ENCODE measurements around the gene APOL3.
"Not testable (repeated sequence)": the region's sequence is repeated elsewhere in the genome, so short reads cannot be mapped to it uniquely, and the experiment has no call there.

APOL3 gene

GRCh38 chr22:36155702-36156101 lies 4.9 kb downstream of the APOL3 start:
- Histone ChIP-seq H3K56ac (ENCODE audit: low read length) (peak overlapping the region; percentile 1), H4K5ac (ENCODE audit: low read length) (no peak overlapping the region), H3K4me1 (ENCODE audit: control insufficient read depth, low read depth, low read length) (peaks cover 8% of the 10 kb centered on the region), H3K18ac (ENCODE audit: low read length) (no peak overlapping the region), H3K36me3 (ENCODE audit: control insufficient read depth, insufficient read depth, low read length) (no peaks in the 10 kb centered on the region), H3K4me3 (ENCODE audit: low read length) (no peak overlapping the region), H3K23ac (ENCODE audit: low read length) (no peak overlapping the region), H3K27me3 (ENCODE audit: insufficient read depth, low read length, poor library complexity) (no peaks in the 10 kb centered on the region), H3K79me2 (ENCODE audit: control insufficient read depth, insufficient read depth, low read length) (no peaks in the 10 kb centered on the region), H2AK5ac (ENCODE audit: low read length) (peak overlapping the region; percentile 90), H2BK5ac (ENCODE audit: low read length) (no peak overlapping the region), H3K79me1 (ENCODE audit: low read length) (no peaks in the 10 kb centered on the region), H2BK120ac (ENCODE audit: low read depth, low read length) (no peak overlapping the region), H3K4me2 (ENCODE audit: low read length) (no peak overlapping the region), H4K8ac (ENCODE audit: low read depth, low read length) (no peak overlapping the region), H2BK15ac (replicated peaks; ENCODE audit: low read depth) (no peak overlapping the region), H3K27ac (ENCODE audit: low read depth, low read length) (no peak overlapping the region), H3K4ac (ENCODE audit: low read depth, low read length) (peak overlapping the region; percentile 41), H3K9ac (ENCODE audit: low read length) (no peak overlapping the region)
- no CpG with 5 or more reads among the region's 7 CpGs for WGBS (ENCODE audit: extremely low coverage, insufficient coverage, low lambda C conversion rate)
- no peak for DNase-seq

DNA sequence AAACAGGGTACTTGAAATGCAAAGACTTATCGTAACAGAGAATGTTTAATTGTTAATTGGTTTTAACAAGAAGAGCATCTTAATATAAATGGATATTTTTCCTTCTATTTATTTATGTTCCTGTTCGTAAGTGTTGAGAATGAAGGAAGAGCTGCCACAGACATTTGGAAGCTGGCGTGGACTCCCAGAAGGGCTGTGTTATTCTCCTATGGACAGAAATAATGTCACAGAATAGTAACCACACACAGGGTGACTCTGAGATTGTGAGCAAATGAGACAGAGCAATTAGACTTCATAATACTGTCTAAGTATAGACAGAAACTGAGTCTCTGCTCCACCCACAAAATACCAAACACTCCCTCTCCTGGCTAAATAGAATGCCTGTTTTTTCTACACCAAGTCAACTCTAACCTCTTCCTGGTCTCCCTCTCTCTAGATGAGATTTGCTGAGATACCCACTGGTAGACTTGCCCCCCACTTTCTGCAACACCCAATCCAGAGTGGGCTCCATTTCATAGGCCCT lies 6.1 kb downstream of the APOL3 start:
- DNase-seq, result no peak

GRCh38 chr22:36153501-36154422 lies 6.8 kb downstream of the APOL3 start:
- no CpG with 5 or more reads among the region's 12 CpGs for WGBS (ENCODE audit: extremely low coverage, insufficient coverage, low lambda C conversion rate)

More for the DNA sequence above, 6.1 kb downstream of the APOL3 start:
- H3K4me3 ChIP-seq (ENCODE audit: low read length), result no peak overlapping the region
- no peak overlapping the region for H4K8ac ChIP-seq (ENCODE audit: low read depth, low read length)
- H3K4me1 ChIP-seq (ENCODE audit: control insufficient read depth, low read depth, low read length), result peaks cover 2% of the 10 kb centered on the region
- no peak overlapping the region for H2AK5ac ChIP-seq (ENCODE audit: low read length)
- no peak overlapping the region for H3K23ac ChIP-seq (ENCODE audit: low read length)
- no peaks in the 10 kb centered on the region for H3K79me2 ChIP-seq (ENCODE audit: control insufficient read depth, insufficient read depth, low read length)
- no peak overlapping the region for H2BK15ac ChIP-seq (replicated peaks; ENCODE audit: low read depth)
- H3K4me2 ChIP-seq (ENCODE audit: low read length), result no peak overlapping the region
- no peak overlapping the region for H4K5ac ChIP-seq (ENCODE audit: low read length)
- no CpG with 5 or more reads among the region's 3 CpGs for WGBS (ENCODE audit: extremely low coverage, insufficient coverage, low lambda C conversion rate)
- H3K27me3 ChIP-seq (ENCODE audit: insufficient read depth, low read length, poor library complexity), result no peaks in the 10 kb centered on the region
- no peak overlapping the region for H3K27ac ChIP-seq (ENCODE audit: low read depth, low read length)
- no peak overlapping the region for H3K4ac ChIP-seq (ENCODE audit: low read depth, low read length)
- no peak overlapping the region for H3K18ac ChIP-seq (ENCODE audit: low read length)
- no peak overlapping the region for H2BK5ac ChIP-seq (ENCODE audit: low read length)
- H3K56ac ChIP-seq (ENCODE audit: low read length), result no peak overlapping the region
- no peak overlapping the region for H3K9ac ChIP-seq (ENCODE audit: low read length)
- H2BK120ac ChIP-seq (ENCODE audit: low read depth, low read length), result no peak overlapping the region
- no peaks in the 10 kb centered on the region for H3K36me3 ChIP-seq (ENCODE audit: control insufficient read depth, insufficient read depth, low read length)
- H3K79me1 ChIP-seq (ENCODE audit: low read length), result no peaks in the 10 kb centered on the region

GRCh38 chr22:36152821-36153220 lies 7.7 kb downstream of the APOL3 start:
- not testable (repeated sequence) for H3K36me3 ChIP-seq (ENCODE audit: control insufficient read depth, insufficient read depth, low read length); H3K56ac ChIP-seq (ENCODE audit: low read length); H3K4ac ChIP-seq (ENCODE audit: low read depth, low read length); H3K27me3 ChIP-seq (ENCODE audit: insufficient read depth, low read length, poor library complexity); H3K79me2 ChIP-seq (ENCODE audit: control insufficient read depth, insufficient read depth, low read length); H2BK15ac ChIP-seq (replicated peaks; ENCODE audit: low read depth); DNase-seq; H3K4me2 ChIP-seq (ENCODE audit: low read length); H3K79me1 ChIP-seq (ENCODE audit: low read length); H3K23ac ChIP-seq (ENCODE audit: low read length); H2BK5ac ChIP-seq (ENCODE audit: low read length); H3K18ac ChIP-seq (ENCODE audit: low read length); H2BK120ac ChIP-seq (ENCODE audit: low read depth, low read length); H3K4me1 ChIP-seq (ENCODE audit: control insufficient read depth, low read depth, low read length); H4K5ac ChIP-seq (ENCODE audit: low read length); H3K9ac ChIP-seq (ENCODE audit: low read length); H3K4me3 ChIP-seq (ENCODE audit: low read length); H3K27ac ChIP-seq (ENCODE audit: low read depth, low read length); H2AK5ac ChIP-seq (ENCODE audit: low read length); H4K8ac ChIP-seq (ENCODE audit: low read depth, low read length)
- no CpG with 5 or more reads among the region's 4 CpGs for WGBS (ENCODE audit: extremely low coverage, insufficient coverage, low lambda C conversion rate)

More at GRCh38 chr22:36153501-36154422, 6.8 kb downstream of the APOL3 start:
- Histone ChIP-seq H3K56ac (ENCODE audit: low read length) (no peak overlapping the region), H3K36me3 (ENCODE audit: control insufficient read depth, insufficient read depth, low read length) (no peaks in the 10 kb centered on the region), H3K23ac (ENCODE audit: low read length) (no peak overlapping the region), H4K8ac (ENCODE audit: low read depth, low read length) (no peak overlapping the region), H2AK5ac (ENCODE audit: low read length) (no peak overlapping the region), H3K18ac (ENCODE audit: low read length) (no peak overlapping the region), H3K4me2 (ENCODE audit: low read length) (no peak overlapping the region), H3K27ac (ENCODE audit: low read depth, low read length) (no peak overlapping the region), H2BK15ac (replicated peaks; ENCODE audit: low read depth) (no peak overlapping the region), H2BK5ac (ENCODE audit: low read length) (no peak overlapping the region), H3K4ac (ENCODE audit: low read depth, low read length) (no peak overlapping the region), H4K5ac (ENCODE audit: low read length) (no peak overlapping the region), H3K27me3 (ENCODE audit: insufficient read depth, low read length, poor library complexity) (no peaks in the 10 kb centered on the region), H3K79me1 (ENCODE audit: low read length) (no peaks in the 10 kb centered on the region), H2BK120ac (ENCODE audit: low read depth, low read length) (no peak overlapping the region), H3K4me3 (ENCODE audit: low read length) (no peak overlapping the region), H3K4me1 (ENCODE audit: control insufficient read depth, low read depth, low read length) (peaks cover 2% of the 10 kb centered on the region), H3K9ac (ENCODE audit: low read length) (no peak overlapping the region), H3K79me2 (ENCODE audit: control insufficient read depth, insufficient read depth, low read length) (no peaks in the 10 kb centered on the region)
- DNase-seq, result no peak

GRCh38 chr22:36152088-36152487 lies 8.5 kb downstream of the APOL3 start:
- Histone ChIP-seq H3K79me1 (ENCODE audit: low read length) (no peaks in the 10 kb centered on the region), H3K23ac (ENCODE audit: low read length) (no peak overlapping the region), H2BK15ac (replicated peaks; ENCODE audit: low read depth) (no peak overlapping the region), H3K18ac (ENCODE audit: low read length) (no peak overlapping the region), H3K79me2 (ENCODE audit: control insufficient read depth, insufficient read depth, low read length) (no peaks in the 10 kb centered on the region), H3K56ac (ENCODE audit: low read length) (no peak overlapping the region), H3K9ac (ENCODE audit: low read length) (no peak overlapping the region), H3K4ac (ENCODE audit: low read depth, low read length) (no peak overlapping the region), H3K36me3 (ENCODE audit: control insufficient read depth, insufficient read depth, low read length) (no peaks in the 10 kb centered on the region), H2BK5ac (ENCODE audit: low read length) (no peak overlapping the region), H3K4me2 (ENCODE audit: low read length) (no peak overlapping the region), H3K27me3 (ENCODE audit: insufficient read depth, low read length, poor library complexity) (no peaks in the 10 kb centered on the region), H3K27ac (ENCODE audit: low read depth, low read length) (no peak overlapping the region), H4K8ac (ENCODE audit: low read depth, low read length) (no peak overlapping the region), H4K5ac (ENCODE audit: low read length) (no peak overlapping the region), H2AK5ac (ENCODE audit: low read length) (no peak overlapping the region), H3K4me3 (ENCODE audit: low read length) (no peak overlapping the region), H3K4me1 (ENCODE audit: control insufficient read depth, low read depth, low read length) (peaks cover 2% of the 10 kb centered on the region), H2BK120ac (ENCODE audit: low read depth, low read length) (no peak overlapping the region)
- no CpG with 5 or more reads among the region's 3 CpGs for WGBS (ENCODE audit: extremely low coverage, insufficient coverage, low lambda C conversion rate)
- DNase-seq, result no peak
